ENCODE measurements around the gene PRR35.

PRR35 gene

DNA sequence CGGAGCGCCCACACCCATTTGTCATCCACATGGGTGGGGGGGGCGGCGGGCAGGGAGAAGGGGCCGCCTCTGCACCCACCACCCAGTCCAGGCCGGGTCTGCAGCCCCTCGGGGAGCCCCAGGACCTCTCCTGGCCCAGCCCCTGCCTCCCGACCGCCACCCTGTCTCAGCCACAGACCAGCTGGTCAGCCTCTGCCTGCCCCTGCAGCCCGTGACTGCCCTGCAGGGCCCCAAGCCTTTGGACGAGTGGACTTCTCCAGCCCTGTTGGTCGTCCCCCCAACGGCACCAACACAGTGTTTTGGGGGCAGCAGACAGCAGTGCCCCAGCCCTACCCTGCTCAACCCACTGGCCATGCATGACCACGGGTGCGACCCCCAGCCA is 1.2 kb downstream of the PRR35 start:
- FAIRE-seq: no peak
- no peak for DNase-seq (ENCODE audit: extremely low spot score, insufficient read length, low read depth)

DNA sequence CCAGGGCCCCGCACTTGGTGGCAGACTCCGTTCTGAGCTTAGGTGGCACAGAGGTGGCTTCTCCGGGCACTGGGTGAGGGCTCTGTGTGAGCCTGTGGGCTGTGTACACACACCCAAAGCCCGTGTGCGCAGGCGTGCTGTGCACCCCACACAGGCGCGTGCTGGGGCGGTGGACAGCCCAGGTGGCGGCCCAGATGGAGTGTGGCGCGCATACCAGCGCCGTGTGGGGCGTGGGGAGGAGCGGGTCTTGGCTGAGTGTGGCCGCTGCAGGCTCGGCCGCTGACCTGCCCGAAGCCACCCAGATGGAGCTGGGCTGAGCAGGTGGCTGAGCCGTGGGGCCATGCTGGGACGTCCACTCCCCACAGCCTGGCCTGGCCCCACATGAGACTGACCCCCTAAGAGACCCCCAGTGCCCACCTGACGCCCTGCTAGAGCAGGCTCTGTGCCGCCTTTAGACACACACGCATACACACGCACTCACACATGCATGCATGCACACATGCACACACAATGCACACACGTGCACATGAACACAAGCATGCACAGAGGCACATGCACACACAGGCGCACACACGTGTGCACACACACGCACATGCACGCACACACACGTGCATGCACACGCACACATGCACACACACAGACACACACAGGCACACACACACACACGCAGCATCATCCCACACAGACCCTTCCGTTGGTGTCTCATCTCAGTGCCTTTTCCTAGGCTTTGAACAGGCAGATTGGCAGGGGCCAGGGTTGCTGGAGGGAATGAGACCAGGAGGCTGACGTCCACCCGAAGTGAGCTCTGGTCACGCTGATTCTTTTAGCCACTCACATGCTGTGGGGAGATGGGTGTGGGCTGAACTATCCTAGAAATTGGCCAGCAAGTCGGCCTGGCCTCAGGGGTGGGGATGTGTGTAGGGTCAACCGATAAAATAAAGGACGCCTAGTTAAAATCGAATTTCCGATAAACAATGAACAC is 2.1 kb downstream of the PRR35 start:
- FAIRE-seq (no peak), DNase-seq (ENCODE audit: extremely low spot score, insufficient read length, low read depth) (no peak)

DNA sequence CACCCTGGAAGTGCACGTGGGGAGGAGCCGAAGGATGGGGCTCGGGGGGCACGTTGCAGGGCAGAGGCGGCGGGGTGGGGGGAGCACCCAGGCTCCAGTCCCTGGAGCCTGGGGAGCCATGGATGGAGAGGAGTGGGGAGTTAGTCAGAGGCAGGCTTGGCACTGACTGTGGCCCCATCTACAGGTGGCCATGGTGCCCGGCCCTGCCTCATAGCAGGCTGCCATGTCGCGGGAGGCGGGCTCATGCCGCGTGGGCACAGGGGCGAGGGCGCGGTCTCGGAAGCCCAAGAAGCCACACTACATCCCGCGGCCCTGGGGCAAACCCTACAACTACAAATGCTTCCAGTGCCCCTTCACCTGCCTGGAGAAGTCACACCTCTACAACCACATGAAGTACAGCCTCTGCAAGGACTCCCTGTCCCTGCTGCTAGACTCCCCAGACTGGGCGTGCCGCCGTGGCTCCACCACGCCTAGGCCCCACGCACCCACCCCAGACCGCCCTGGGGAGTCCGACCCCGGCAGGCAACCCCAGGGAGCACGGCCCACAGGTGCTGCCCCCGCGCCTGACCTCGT is 3.0 kb downstream of the PRR35 start:
- DNase-seq (ENCODE audit: extremely low spot score, insufficient read length, low read depth) (no peak), FAIRE-seq (no peak)

DNA sequence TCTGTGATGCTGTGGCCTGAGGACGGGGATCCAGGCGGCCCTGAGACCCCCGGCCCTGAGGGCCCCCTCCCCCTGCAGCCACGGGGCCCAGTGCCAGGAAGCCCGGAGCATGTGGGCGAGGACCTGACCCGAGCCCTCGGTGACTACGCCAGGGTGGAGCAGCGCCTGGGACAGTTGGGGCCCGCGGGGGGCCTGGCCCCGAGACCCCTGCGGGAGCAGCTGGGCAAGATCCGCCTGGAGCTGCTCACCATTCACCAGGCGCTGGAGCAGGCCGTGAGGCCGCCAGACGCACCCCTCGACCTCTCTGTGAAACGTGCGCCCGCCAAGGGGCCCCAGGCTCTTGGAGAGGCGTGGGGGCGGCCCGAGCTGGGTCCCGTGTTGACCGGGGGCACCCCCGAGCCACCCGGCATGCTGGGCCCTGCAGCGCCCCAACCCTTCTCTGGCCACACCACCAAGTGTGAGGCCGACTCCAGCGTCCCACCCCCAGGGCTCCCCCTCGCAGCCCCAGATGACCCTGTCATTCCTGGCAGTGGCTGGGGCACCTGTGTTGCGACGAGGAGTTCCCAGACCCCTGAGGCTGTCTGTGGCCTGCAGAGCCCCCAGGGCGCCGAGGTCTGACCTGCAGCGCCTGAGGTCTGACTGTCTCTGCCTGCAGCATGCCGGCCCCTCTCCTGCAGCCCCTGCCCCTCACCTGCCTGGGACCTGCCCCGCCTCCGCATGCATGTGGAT is 4.7 kb downstream of the PRR35 start:
- DNase-seq (ENCODE audit: extremely low spot score, insufficient read length, low read depth) (no peak), FAIRE-seq (no peak)

DNA sequence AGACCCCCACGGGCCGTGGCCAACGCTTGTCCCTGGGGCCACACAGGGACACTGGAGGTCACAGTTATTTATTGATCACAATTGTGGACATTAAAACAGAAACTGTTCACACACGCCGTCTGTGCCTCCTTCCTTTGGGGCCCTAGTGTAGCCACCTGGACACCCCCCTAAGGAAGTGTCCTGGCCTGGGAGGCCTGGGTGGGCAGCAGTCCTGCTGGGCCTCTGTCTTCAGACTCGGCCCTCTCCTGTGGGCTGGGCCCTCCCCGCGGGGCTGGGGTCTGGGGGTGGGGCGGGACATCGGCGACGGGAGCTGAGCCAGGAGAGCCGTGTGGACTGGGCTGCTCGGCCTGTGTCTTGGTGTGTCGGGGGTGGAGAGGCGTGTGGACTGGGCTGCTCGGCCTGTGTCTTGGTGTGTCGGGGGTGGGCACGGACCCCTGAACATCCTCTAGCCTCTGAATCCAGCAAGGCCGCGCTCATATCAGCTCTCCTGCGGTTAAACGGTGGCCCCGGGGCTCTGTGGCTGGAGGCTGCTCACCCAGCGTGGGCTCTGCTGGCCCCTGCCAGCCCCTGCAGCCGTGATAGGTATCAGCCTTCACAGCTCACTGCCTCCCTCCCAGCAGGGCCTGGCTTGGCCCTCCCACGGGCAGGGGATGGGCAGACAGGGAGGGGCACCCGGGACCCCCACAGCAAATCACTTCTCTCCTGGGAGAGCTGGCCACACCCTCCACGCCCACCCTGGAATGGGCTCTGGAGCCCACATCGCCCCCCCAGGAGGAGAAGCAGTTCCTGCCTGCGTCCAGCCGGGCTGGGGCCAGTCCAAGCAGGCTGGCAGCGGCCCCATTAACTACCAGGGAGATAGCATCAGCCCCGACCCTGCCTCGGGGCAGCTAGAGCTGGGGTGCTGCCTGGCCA is 5.5 kb downstream of the PRR35 start:
- FAIRE-seq (no peak), DNase-seq (ENCODE audit: extremely low spot score, insufficient read length, low read depth) (no peak)

DNA sequence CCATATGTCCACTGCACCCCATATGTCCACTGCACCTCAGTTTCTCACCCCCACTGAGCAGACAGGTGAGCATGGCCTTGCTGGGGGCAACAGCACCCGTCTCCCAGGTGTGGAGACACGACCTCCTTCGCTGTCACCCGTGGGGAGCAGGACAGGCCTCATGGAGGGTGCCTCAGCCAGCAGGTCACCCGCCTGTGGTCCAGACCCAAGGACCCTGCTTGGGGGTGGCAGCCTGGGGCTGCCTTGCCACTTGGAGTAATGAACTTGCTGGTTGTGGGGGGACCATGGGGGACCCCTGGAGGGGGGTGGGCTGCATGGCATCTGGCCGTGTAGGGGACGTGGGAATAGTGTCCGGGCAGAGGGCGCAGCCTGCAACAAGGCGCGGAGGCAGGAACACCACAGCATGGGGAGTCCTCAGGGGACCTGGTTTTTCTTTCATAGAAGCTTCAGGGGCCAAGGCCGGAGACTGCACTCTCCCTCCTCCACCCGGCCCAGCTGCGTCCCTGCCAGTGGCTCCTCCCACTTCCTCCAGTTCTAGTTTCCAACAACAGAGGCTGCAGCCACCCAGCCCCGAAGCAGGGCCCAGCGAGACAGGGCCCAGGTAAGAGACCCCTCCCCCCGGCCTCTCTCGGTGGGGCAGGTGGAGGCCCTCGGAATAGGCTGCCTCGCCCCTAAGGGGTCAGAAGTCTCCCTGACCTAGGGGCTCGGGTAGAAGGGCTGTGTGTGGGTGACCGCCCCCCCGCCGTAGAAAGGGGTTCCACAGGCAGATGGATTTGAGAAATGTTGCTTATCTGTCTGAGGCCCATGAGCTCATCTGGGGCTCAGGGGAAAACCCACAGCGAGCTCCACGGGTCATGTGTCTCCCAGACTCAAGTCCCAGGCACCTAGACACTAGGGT is 6.5 kb downstream of the PRR35 start, which contains the start of gene NHLRC4:
Gene NHLRC4 (plus strand): TSS at position 531 of the 898 bp plus-strand sequence. CDS start 1,043 bp downstream, outside the sequence.
- DNase-seq (ENCODE audit: extremely low spot score, insufficient read length, low read depth) (peak; percentile 79), FAIRE-seq (peak; percentile 92)

DNA sequence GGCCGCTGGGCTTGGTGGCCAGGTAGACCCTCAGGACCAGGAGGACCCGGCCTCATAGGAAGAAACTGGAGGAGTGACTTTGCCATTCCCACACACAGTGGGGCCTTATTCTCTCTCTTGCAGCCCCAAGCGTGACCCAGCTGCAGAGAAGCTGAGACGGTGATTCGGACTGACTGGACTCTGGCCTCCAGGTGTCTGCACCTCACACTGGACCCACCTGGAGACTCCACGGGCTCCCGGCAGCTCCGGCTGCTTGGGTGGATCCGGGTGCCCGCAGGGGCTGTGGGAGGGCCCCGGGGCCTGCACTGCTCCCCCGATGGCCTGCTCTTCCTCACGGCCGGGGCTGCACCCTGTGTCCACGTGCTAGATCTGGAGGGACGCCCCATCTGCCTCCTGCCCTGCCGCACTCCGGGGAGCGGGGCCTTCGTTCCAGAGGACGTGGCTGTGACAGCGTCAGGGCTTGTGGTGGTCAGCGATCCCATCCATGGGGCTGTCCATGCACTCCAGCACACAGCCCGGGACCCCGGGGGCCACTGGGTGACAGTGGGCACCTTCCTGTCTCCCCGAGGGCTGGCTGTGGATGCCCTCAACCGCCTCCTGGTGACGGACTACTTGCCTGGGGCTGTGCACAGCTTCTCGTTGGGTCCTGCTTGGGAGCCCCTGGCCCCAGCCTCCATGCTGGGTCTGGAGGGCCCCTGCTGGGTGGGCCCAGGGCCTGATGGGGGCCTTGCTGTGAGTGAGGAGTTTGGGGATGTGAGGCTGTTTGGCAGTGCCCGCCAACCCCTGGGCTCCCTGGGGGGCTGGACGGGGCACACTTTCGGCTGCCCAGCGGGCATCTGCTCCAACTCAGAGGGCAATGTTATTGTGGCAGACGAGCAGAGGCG is 7.4 kb downstream of the PRR35 start:
- FAIRE-seq: no peak
- DNase-seq (ENCODE audit: extremely low spot score, insufficient read length, low read depth): no peak

DNA sequence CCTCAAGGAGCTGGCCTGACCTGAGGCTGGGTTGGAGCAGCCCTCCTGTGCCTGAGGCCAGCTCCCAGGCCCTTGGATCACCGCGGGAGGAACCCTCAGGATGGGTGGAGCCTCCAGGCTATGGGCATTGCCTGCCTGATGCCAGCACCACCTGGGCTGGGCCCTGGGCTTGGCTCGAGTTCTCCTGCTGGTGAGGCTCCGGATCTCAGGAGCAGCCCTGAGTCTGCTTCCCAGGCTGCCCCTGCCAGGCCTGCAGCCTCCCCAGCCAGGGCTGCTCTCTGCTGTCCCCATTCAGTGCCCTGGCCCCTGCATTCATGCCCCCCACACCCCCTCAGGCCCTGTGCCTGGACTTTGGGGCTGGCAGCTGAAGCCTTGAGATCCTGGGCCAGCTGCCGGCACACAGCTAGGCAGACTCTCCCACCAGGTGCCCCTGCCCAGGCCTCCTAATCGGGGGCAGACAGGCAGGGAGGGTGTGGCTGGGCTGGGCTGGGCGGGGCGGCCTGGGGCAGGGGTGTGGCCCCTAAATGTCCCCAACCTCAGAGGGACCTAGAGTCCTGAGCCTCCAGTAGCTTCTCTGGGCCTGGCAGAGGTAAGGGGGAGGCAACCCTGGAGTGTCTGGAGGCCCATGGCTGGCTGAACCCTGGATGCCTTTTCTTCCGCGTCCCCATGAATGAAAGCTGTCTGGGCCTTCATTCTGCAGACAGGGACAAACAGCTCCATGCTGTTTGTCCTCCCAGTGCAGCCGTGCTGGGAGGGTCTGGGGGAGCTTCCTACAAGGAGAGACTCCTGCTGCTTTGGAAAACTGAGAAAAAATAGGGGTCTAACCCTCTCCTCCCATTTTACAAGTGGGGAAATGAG is 8.4 kb downstream of the PRR35 start:
- DNase-seq (ENCODE audit: extremely low spot score, insufficient read length, low read depth) (no peak), FAIRE-seq (no peak)

DNA sequence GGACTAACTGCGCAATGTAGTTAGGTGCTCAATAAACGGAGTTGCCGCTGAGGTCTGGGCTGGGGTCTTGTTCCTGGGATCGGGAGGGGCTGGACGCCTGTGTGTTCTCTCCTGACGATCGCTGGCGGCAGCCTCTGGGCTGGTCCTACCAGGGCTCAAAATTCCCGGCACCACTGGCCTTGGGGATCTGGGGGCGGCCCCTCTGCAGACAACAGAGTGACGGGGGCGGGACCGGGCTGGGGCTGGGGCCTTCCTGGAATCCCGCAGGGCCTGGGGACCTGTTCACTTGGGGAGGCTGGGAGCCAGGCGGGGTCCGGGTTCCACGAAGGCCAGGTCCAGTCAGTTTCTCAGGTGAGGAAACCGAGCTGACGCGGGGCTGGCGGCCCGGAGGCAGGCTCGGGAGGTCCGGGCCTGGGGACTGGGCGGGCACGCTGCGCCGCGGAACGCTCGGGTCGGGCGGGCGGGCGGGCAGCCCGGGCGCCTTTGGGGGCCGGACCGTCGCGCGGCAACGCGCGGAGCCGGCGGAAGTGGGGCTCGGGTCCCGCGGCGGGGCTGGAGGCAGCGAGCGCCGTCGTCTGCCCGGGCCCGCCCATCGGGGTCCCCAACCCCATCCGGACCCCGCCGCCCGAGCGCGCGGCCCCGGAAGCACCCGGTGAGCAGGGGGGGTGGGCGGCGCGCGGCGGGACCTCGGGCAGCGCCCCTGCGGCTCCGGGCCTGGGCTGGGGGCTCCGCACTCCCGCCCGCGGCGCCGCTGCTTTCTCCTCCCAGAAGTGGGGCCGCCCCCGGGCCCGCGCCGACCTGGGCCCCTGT is 9.5 kb downstream of the PRR35 start, which contains the start of gene PIGQ:
Gene PIGQ (plus strand): TSS at position 524 of the 810 bp plus-strand sequence. CDS start 4,107 bp downstream, outside the sequence.
- DNase-seq (ENCODE audit: extremely low spot score, insufficient read length, low read depth) (peak; percentile 86), FAIRE-seq (peak; percentile 48)

DNA sequence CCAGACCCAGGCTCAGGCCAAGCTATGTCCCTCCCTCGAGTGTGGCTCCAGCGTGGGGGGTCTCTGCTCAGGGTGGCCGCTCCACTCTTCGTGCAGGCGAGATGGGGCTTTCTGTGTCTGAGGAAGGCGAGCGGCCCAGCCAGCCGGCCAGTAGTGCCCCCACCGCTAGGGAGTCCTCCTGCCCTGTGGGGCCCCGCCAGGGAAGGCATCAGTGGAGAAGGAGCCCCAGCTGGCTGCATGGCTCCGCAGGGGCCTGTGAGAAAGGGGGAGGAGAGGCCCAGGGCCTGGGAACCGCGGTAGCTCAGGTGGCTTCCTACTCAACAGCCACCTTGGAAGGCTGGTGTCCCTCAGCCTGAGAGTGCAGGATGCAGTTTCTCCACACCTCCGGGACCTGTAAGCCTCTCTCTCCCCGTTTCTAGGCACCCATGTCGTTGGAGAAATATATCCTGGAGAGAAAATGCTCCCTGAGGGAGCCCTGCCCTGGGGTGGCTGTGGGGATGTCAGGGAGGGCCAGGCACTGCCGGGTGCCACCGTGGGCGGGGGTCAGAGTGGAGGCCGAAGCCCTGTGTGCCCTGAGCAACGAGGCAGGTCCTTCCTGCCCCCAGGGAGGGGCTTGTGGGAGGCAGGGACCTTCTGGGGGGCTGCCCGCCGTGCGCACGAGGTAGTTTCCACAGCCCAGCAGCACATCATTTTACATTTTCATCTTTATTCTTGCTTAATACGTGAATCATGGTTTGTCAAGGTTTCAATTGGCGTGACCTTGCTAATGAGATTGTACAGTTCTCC is 12.9 kb downstream of the PRR35 start:
- DNase-seq (ENCODE audit: extremely low spot score, insufficient read length, low read depth) (no peak), FAIRE-seq (no peak)

DNA sequence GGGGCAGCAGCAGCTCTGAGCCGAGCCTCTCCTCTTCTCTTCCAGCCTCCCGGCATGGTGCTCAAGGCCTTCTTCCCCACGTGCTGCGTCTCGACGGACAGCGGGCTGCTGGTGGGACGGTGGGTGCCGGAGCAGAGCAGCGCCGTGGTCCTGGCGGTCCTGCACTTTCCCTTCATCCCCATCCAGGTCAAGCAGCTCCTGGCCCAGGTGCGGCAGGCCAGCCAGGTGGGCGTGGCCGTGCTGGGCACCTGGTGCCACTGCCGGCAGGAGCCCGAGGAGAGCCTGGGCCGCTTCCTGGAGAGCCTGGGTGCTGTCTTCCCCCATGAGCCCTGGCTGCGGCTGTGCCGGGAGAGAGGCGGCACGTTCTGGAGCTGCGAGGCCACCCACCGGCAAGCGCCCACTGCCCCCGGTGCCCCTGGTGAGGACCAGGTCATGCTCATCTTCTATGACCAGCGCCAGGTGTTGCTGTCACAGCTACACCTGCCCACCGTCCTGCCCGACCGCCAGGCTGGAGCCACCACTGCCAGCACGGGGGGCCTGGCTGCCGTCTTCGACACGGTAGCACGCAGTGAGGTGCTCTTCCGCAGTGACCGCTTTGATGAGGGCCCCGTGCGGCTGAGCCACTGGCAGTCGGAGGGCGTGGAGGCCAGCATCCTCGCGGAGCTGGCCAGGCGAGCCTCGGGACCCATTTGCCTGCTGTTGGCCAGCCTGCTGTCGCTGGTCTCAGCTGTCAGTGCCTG is 14.0 kb downstream of the PRR35 start:
- DNase-seq (ENCODE audit: extremely low spot score, insufficient read length, low read depth): no peak
- no peak for FAIRE-seq

DNA sequence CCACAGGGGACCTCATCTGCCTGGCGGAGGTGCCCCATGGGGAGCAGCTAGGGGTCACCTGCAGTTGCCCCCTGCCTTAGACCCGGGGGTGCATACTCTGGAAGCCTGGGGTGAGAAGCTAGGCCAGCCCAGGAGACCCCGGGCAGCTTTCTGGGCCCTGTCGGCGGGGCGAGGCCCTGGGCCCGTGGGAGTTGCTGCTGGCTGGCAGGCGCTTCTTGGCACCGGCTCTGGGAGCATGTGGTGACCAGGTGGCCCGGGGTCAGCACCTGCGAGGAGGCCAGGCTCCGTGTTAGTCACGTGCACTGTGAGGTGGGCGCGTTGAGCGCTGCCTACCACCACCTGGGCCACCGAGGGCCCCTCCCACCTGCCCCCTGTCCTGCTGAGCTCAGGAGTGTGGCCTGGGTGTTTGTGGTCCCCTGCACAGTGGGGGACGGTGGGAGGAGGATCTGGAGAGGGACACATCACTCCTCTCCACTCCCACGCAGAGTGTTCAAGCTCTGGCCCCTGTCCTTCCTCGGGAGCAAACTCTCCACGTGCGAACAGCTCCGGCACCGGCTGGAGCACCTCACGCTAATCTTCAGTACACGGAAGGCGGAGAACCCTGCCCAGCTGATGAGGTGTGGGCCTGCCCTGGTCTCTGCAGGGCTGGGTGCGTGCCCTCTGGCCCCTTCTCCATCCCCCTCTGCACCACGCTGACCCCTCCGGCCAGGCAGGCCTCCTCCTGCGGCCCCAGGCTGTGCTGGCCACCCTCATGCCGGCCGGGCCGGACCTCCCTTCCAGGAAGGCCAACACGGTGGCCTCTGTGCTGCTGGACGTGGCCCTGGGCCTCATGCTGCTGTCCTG is 15.4 kb downstream of the PRR35 start:
- DNase-seq (ENCODE audit: extremely low spot score, insufficient read length, low read depth): no peak
- FAIRE-seq: no peak

DNA sequence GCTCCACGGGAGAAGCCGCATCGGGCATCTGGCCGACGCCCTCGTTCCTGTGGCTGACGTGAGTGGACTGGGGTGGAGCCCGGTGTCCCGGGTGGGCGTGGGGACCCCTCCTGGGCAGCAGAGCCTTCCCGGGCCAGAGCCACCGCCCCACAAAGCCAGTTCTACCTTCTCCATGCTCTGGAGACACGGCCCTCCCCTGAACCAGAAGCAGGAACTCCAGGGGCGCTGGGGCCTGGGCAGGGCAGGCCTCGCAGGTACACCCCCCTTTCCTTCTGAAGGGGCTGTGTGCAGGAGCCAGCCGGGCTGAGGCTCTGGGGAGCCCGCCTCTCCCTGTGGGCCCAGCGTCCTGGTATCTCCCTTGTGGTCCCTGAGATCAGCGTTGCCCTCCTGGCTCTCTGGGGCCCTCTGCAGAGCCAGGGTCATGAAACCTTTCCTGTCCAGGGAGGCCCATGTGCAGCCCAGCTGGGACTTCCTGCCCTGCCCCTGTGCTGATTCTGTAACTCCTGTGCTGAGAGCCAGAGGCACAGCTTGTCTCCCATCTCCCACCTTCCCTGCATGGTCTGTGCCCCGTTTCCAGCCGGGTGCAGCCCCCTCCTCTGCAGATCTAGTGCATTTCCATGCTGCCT is 16.1 kb downstream of the PRR35 start:
- FAIRE-seq (no peak), DNase-seq (ENCODE audit: extremely low spot score, insufficient read length, low read depth) (no peak)
